Activated CD8-positive, alpha-beta memory T cell treated with anti-CD3 and anti-CD28 coated beads for 4 hours (primary cell): Measurements from ENCODE around the gene PTPRT.

ENCODE experiments used
- DNase-seq, 2 donors: peaks; one replicate each; pipeline ENCODE4 v3.0.0-alpha.2; 2020; ENCODE audit warnings: low read depth in 2 of 2

The PTPRT gene

DNA sequence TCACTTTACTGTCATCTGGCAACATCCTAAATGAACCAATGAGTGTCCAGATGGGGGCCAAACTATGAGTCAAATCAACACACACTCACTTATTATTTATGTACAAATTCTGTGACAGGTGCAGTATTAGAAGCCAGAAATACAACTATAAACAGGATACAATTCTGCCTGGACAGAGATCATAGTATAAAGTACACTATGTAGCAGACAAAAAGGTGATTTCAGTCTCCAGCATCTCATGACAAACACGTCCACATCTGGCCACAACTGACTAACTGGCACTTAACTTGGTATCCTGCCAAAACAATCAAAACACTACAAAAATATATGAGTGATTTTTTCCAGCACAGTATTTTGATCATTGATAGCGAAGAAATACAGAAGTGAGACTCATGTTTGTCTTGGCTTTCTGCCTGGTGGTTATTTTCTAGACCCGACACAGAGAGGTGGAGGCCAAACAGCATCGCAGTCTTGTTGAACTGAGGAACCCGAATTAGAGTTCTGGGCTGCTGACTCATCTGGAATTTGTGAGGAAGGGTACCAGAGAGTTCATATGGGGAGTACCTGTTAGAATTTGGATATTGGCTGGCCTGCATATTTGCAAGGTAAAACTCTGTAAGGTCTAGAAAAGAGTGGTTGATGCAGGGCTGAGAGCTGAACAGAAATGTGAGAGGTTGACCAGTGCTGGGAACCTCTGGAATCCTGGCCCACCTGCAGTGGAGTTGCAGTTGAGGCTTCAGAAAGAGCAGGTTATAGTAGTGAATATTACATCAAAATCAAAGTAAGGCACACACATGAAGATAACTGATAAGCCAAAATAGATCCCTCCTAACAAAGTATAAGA, 475.2 kb downstream of the PTPRT start:
- no peak for DNase-seq

DNA sequence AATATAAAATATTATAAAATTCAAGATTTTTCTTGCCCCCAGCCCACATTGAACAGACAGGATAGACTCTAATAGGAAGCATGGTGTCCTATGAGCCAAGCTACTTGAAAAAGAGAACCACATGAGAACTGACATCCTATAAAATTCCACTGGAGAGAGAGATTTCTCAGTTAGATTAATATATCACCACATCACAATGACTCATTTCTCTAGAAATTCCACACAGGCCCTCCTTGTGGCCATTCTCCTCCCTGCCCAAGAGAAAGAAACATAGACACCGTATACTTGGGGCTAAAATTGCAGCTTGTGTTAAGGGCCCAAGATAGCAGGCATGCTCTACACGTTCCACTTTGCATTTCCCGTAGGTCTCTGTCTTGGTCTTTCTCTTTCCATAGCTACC, 481.4 kb downstream of the PTPRT start:
- DNase-seq = no peak

DNA sequence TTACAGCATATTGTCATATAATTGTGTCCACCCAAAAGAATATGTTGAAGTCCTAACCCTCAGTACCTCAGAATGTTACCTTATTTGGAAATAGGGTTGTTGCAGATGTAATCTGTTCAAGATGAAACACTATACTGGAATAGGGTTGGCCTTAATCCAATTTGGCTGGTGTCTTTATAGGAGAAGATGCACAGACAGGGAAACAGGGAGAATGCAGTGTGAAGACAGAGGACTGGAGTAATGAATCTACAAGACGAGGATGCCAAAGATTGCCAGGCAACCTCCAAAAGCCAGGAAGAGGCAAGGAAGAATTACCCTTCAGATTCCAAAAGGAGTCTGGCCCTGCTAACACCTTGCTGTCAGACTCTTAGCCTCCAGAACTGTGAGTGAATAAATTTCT, 482.9 kb downstream of the PTPRT start:
- DNase-seq = no peak

DNA sequence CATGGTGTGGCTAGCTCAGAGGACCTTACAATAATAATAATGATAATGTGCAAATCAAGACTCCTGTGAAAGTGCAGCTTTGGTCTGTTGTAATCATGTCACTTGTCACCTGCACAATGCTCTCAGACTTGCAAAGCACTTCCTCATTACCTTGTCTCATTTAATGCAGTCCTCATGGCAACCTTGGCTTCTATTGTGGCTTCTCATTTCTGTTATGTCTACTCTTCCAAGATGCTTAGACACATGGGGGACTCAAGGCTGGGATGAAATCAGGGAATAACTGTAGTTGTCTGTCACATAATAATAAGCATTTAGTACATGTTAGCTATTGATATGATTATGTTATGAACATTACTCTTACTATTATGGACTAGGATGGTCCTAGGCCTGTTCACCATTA, 484.2 kb downstream of the PTPRT start:
- DNase-seq = no peak

DNA sequence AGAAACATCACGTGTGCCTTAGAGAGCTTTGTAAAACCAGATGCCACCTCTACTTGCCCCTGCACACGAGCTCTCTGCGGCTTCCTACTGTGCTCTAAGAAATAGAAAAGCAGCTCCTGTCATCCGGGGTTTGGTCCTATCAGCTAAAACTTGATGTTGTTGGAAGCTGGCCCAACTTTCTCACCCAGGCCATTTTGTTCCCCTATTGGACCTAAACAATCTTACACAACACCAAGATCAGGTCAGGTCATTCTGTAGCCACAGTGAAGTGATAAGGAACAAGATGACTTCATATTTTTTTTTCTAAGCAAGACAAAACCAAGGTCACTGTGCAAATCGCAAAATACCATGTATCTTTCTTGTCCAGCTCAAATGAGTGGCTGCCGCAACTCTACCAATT, 486.0 kb downstream of the PTPRT start:
- DNase-seq = no peak

DNA sequence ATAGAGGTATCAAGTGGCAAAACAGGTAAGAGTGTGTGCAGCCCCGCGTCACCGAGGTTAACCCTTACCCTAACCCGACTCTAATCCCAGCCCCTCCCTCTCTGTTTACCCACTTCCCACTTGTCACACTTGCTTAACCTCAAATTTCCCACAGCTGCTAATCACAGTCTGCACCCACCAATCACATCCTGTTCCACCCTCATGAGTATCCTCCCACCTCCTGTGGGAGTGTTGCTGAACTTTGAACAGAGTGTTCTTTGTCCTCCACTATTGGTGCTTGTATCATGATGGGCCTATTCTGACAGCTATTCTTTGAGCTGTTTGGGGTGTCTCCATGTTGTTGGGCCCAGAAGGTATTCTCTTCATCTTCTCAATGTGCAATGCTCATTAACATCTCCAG, 487.8 kb downstream of the PTPRT start:
- no peak for DNase-seq

DNA sequence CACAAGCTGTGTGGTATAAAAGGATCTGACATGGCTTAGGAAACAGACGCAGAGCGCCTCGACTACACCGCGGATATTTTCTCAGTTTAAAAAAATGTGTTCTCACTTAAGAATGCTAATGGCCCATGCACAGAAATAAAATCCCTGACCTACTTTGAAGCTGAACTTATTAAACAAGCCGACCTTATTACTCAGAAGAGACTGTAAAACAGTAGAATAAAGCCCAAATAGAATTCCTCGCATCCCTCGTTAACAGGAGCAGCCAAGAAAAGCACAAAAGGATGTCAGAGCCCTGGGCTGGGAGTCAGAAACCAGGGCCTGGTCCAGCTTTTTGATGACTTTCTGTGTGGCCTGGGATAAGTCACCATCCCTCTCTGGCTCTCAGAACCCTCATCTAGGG, 489.3 kb downstream of the PTPRT start:
- no peak for DNase-seq

DNA sequence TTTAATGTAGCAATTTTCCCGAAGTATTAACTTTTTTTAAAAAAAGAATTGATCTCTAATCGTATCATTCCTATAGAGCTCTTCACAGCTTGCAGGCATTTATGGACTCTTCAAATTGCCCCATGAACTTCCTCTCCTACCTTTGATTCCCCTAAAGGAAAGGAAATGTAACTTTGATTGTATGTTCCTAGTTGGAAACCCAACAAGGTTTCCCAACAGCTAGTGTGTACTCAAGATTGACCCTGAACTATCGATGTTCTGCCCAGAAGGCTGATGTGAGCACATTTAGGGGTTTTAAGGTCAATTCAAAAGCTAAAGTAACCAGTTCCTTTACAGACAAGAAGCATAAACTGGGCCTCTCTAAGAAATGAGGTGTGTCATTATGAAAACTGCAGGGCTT, 491.7 kb downstream of the PTPRT start:
- no peak for DNase-seq

DNA sequence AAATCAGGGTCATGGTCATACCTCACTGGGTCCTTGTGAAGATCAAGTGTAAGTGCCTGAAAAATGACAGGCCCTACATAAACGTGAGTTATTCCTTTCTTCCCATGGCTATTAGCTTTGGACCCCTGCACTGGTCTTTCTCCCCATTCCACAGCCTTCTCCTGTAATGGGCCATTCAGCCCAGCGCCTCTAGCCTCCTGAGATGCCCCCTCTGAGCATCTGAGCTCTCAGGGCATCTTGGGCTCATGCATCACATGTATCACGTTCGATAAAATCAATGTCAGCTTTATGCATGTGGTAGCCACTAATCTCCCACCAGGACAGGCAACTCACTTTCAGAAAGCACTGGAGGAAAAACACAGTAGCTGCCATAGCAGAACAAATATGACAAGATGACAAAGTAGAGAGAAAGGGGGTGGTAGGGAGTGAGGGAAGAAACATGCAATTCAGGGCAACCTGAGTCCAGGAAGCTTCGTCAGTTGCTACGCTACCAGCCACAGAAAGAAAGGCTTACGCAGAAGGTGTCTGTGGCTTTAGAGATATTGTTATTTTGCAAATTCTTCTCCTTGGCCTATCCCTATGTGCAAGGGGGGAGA, 498.8 kb downstream of the PTPRT start:
- no peak for DNase-seq

DNA sequence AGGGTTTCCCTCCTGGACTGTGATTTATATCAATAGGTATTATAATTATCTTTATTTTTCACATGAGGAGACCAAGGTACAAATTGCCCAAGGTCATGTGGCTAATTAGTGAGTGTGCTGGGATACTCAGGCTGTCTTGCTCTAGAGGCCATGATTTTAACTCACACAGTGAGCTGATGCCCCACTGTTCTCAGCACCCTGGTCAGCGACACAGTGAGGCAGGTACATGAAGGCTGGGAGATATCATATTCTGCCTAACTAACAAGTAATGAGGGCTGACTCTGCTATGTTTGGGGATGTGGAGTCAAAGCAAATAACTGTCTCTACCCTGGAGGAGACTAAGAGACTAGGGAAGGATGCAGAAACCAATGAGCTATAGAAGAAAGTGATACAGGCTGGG, 501.1 kb downstream of the PTPRT start:
- no peak for DNase-seq

DNA sequence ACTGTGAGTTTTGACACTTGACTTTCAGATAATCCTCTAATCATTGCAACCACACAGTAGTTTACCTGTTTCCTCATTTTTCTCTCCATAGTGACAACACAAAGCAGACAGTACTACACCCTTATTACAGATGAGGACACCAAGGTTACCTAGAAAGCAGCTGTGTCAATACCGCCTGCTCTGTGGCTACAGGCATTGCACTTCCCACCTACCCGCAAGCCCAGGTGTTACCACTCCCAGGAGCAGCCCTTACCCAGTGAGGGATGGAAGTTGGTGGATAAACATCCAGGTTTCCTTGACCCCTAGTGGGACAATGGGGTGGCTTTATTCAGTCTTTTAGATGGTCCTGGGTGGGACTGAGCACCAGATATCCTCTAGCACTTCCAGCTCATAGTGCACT, 503.6 kb downstream of the PTPRT start:
- no peak for DNase-seq

DNA sequence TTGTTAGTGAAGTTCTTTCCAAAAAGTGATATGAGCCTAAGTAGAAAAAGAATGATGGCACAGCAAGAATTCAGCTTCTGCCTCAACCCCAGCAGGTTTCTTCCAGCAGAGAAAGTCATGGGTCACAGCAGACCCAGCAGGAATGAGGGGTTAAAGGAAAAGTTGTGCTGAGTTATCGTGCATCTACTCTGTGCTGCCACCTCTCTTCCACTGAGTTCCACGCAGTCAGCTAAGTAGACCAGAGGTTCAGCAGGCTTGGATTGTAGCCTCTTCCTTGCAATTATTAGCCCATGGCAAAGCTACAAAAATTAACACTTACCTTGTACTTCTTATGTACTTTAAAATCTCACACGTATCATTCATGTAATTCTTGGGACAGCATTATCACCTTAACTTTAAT, 510.8 kb downstream of the PTPRT start:
- DNase-seq = no peak

DNA sequence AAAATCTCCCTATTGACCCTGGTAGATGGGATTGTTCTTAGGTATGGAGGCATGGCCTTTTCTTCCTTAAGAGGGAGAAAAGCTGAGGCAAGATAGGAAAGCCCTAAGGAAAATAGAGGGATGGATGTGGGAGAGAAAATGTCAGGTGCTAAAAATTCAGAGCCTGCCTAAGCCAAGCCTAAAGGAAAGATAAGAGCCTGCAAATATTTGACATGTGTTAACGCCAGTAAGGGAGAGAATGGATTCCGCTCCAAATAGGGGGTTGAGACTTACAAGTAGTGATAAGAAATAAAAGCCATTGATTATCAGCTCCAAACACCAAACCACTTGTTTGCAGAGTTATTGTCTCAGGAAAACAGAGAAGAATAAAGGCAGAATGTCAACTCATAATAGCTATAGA, 533.6 kb downstream of the PTPRT start:
- DNase-seq = no peak

DNA sequence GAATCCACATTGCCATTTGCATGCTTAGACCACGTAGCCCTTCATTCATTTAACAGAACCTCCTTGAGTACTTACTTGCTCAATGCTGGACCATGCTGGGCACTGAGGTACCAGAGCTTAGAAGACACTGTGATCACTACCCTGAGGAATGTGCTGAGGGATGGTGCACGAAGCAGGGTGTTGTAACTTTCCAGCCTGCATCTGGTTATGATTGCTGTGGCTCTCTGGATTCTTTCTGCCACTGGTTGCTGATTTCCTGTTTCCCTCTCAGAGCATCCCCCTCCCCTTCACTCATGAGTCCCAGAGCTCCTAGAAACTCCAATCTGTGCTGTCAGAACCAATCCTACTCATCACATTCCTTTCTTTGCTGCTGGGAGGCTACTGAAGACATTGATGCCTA, 537.4 kb downstream of the PTPRT start:
- no peak for DNase-seq

DNA sequence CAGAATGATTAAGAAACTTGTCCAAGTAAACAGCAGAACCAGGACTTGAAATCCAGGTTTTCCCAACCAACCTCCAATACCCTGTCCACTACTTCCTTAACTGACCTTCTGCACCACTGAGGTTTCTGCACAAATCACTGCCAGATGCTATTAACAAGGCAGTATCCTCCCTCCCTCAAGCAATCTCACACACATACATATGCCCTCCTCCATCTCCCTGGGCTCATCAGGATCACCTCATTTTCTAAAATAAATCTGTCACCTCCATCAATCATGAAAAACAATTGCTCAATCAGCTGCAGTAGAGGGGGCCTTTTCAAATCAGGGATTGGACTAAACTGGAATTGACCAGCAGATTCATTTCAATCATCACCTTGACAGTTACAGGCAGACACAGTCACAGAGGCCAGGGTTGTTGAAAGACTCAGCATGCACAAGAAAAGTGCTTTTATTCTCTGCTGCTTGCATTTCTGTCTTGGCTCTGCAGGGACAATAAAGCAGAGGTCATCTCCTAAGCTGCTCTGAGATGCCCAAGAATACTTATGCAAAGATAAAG, 539.4 kb downstream of the PTPRT start:
- DNase-seq = no peak

DNA sequence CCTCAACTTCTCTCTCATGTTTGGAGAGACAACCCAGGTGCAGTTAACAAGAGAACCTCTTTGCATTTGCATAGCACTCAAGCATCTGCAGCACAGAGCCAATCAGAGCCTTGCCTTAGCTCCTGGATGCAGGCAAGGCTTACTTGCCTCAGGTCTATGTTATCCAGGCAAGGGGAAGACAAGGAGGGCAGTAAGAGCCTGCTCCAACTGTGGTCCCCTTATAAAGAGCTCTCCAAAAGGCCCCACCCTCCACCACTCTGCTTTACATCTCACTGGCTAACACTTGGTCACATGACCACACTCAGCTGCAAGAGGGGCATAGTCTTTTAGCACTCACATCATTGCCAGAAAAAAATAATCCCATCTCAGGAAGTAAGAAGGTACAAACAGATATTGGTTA, 540.0 kb downstream of the PTPRT start:
- DNase-seq = no peak

DNA sequence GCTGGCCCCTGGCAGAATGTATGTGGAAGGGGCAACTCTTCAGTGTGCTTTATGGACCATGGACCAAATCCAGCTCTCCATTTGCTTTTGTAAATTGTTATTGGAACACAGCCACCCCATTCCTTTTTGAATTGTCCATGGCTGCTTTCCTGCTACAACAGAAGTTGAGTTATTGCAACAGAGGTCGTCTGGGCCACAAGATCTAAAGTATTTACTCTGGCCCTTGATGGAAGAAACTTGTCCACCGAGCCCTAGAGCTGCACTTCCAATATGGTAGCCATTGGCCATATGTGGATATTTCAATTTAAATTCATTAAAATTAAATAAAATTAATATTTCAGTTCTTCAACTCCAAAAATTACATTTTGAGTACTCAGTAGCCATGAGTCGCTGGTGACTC, 543.5 kb downstream of the PTPRT start:
- no peak for DNase-seq

DNA sequence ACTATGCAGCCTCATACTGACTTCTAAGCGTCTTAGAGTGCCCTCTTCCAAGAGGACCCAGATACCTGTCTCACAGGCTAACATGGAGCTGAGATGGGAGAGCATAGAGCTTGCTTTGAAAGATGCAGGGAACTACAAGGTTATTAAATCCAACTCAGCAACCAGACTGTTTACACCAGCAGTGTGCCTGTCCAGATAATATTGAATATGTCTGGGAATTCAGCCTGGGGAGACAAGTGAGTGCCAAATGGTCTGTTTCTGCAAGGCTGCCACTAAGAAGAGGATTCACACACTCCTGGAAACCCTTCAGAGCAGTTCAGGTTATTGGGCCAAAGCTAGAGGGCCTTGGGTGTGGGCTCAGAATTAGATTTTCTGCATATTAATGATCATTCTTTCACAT, 547.8 kb downstream of the PTPRT start:
- no peak for DNase-seq

DNA sequence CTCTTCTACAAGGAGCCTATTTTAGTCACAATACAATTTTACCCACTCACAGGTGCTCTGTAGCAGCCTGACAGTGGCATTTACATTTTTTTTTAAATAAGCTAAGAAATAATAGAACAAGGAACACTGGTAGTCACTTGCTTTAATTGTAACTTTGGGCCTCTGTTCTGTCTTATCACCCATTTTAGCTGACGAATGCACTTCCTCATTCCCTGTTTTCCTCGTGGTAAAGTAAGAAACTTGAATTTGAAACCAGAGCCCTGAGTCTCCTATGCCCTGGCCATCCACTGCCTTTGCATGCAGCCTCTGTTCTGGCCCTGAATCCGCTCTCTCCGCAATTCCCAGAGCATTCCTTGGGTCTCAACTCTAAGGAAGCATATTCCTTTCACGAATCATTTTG, 550.6 kb downstream of the PTPRT start:
- DNase-seq = no peak

DNA sequence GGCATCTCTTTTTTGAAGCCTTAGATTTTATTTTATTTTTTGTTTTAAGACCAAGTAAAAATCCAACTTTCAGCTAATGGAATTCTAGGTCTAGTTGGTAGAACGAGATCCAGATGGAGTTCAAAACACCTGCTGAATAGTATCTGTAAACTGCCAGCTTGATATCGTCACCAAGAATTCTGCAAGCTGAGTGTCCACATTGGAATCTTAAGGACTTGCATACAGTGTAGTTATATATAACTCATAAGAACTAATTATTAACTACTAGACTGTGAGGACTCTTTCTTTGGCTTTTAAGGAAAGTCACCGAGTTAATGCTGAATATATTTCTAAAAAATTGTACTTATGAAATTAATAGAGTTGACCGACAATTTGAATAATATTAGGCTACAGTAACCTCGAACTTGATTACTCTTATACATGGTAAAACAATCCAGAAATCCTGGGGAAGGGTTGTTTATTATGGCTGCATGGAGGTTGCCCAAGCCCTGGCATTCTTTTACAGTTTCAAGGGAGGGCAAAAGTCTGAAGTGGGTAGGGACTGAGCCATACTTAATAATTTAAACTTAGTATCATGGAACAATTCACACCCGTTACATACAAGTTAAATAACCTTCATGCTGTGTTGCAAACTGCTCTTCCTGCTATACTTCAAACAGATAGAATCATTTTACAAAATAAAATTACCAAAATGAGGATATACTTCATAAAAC, 553.9 kb downstream of the PTPRT start:
- DNase-seq = no peak

DNA sequence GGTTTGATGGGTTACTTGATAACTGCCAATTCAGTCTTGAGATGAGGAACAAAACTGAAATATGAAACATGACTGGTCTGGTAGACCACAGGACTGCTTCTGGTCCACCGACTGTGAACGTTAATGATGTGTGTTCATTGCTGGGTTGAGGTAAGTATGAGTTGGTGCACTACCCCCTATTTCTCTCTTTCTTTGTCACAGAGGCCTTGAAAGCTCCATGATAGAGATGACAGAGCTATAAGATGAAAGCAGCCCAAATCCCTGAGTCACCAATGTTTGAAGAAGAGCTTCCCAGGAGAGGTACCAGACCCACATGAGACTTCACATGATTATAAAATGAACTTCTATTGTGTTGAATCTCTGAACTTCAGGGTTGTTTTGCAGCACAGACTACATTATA, 555.5 kb downstream of the PTPRT start:
- DNase-seq = no peak

DNA sequence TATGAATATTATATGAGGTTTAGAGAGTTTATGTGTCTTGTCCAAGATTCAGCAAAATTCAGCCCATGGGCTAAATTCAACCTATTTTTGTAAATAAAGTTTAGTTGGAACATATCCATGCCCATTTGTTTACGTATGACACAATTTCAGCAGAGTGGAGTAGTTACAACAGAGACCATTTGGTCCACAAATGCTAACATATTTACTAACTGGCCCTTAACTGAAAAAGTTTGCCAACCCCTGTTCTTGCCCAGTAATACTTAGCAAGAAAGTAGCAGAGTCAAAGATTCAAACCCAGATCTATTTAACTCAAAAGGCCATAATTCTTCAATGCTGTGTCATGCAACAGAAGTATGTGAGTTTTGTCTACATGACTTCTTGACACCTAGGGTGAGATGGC, 561.0 kb downstream of the PTPRT start:
- DNase-seq = no peak

DNA sequence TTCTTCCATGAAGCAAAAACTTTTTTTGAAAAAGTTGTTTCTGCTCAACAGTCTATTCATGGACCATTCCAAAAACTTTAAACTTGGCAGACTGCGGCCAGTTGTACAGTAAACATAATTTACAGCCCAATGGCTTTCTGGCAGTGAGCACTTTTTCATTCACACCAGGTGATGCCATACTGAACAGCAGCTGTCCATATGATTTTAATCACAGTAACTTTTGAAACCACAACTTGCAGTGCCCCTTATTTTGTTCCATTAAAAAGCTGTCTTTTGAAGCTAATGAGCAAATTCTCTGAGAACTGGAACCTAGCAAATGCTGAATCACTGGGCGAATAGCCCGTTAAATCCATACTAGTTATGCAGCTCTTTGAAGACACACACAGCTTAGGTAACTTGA, 576.6 kb downstream of the PTPRT start:
- no peak for DNase-seq
